Globus pallidus (tissue), 1 donor: ENCODE data around the gene TUSC2.
"Not testable (repeated sequence)": the region's sequence is repeated elsewhere in the genome, so short reads cannot be mapped to it uniquely, and the experiment has no call there.

Experiments used
- DNase-seq: peaks from one replicate; pipeline ENCODE4 v3.0.0-alpha.2; 2015; ENCODE audit warnings: low spot score

Gene TUSC2

GRCh38 chr3:50318615-50319014 lies 9.4 kb downstream of the TUSC2 start:
- no peak for DNase-seq

GRCh38 chr3:50318163-50318562 lies 9.9 kb downstream of the TUSC2 start:
- DNase-seq = no peak

- DNase-seq = no peak
Observed at GRCh38 chr3:50317300-50317699, 10.7 kb downstream of the TUSC2 start.

GRCh38 chr3:50316657-50317242 lies 11.3 kb downstream of the TUSC2 start:
- no peak for DNase-seq

GRCh38 chr3:50314816-50315215 lies 13.2 kb downstream of the TUSC2 start:
- DNase-seq = no peak

- DNase-seq = no peak
Observed at GRCh38 chr3:50314342-50314741, 13.7 kb downstream of the TUSC2 start.

GRCh38 chr3:50312041-50312440 lies 16.0 kb downstream of the TUSC2 start:
- not testable (repeated sequence) for DNase-seq

- no peak for DNase-seq
Observed at GRCh38 chr3:50304601-50305000, 23.4 kb downstream of the TUSC2 start.

- no peak for DNase-seq
Observed at GRCh38 chr3:50303013-50303815, 24.8 kb downstream of the TUSC2 start, which contains the start of gene HYAL1. Gene HYAL1 (minus strand): TSS chr3:50303574. CDS start chr3:50302956, 618 bp downstream.

- no peak for DNase-seq
Observed at GRCh38 chr3:50302095-50303012, 25.7 kb downstream of the TUSC2 start.

- DNase-seq = no peak
Observed at GRCh38 chr3:50300681-50301254, 27.3 kb downstream of the TUSC2 start.

GRCh38 chr3:50299929-50300680 lies 27.9 kb downstream of the TUSC2 start:
- peak; percentile 92 for DNase-seq

- DNase-seq = no peak
Observed at GRCh38 chr3:50299638-50299928, 28.4 kb downstream of the TUSC2 start.

GRCh38 chr3:50298836-50299637 lies 29.0 kb downstream of the TUSC2 start, which contains the start of the genes HYAL3 and NAA80:
Gene HYAL3 (minus strand): TSS chr3:50299405. CDS start chr3:50295602, 3,803 bp downstream.
Gene NAA80 (minus strand): TSS chr3:50299405. CDS start chr3:50297463, 1,942 bp downstream.
- DNase-seq = peak; percentile 100

- DNase-seq = no peak
Observed at GRCh38 chr3:50297896-50298725, 29.9 kb downstream of the TUSC2 start.

GRCh38 chr3:50297384-50297775 lies 30.6 kb downstream of the TUSC2 start:
- no peak for DNase-seq

GRCh38 chr3:50296721-50297383 lies 31.2 kb downstream of the TUSC2 start:
- no peak for DNase-seq

GRCh38 chr3:50295553-50296431 lies 32.2 kb downstream of the TUSC2 start:
- no peak for DNase-seq
